NCI-H82 (cell line): ENCODE measurements around the gene LDB2.

ENCODE experiments used
- DNase-seq: peaks from one replicate; lab custom pipeline; 2025; lab: John Stamatoyannopoulos, UW

The LDB2 gene

DNA sequence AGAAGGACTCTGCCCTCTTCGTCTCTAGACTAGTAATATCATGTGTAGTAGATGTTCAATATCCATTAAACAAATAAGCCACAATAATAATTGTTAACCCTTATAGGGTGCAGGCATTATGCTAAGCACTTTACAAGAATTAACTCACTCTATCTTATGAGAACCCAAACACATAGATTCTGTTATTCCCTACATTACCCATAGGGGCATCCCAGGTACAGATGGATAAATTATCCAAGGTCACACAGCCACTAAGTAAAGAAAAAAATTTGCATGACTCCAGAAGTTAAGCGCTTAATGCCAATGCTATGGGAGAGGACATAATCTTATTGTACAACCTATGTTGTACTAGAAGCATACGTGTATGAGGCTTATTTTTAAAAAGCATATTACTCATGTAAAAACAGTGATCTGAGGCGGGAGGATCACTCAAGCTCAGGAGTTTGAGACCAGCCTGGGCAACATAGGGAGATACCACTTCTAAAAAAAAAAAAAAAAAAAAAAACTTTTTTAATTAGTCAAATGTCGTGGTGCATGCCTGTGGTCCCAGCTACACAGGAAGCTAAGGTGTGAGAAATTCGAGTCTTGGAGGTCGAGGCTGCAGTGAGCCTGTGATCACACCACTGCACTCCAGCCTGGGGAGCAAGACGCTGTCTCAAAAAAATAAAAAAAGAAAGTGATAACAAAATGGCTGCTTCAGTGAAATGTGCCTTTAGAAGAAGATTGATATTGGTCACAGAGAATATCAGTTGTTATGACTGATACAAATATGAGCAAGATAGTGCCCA is 13.6 kb downstream of the LDB2 start:
- peak; percentile 2 for DNase-seq

DNA sequence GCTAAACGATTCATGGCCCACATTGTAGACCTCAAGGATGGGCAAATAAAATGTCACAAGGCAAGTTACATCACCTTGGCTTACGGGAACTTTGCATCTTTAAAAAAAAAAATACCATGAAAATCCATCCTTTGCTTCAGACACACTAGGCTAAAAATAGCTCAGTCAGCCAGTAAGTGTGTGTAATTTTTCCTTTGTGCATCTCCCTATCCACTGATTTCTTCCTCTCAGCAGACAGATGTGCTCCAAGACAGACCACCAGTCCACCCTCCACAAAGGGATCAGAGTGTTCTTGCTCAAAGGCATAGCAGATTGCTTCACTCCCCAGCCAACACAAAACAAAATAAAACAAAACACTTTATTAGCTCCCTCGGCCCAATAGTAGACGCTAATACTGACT is 14.6 kb downstream of the LDB2 start:
- no peak for DNase-seq

DNA sequence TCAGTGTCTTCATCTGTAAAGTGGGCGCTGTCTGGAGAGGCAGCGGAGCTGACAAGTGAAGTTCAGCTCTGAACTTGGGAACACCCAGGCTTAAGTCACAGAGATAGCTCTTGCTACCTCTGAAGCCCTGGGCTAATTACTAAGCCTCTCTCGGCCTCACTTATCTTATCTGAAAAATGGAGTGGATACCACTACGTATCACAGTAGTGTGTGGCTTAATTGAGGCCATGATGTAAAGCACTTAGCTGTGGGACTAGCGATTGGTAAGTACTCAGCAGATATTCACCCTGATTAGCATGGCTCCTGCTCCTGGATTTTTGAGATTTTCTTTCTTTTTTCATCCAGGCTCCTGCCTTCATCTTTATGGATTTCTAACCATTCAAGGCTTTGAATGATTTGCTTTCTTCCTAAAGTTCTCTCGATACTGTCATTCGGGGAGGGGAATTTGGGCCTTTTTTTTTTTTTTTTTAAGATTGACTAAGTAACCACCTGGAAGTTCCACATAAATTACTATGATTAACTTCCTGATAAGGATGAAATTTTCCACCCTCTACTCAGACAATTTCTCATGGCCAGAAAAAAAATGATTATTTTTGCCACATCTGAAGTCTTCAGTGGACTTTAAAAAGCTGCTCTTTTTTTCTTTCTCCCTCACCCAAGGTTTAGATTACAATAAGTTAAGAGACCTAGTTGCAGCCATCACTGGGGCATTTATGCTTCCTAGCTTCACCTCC is 17.1 kb downstream of the LDB2 start:
- DNase-seq, result no peak

DNA sequence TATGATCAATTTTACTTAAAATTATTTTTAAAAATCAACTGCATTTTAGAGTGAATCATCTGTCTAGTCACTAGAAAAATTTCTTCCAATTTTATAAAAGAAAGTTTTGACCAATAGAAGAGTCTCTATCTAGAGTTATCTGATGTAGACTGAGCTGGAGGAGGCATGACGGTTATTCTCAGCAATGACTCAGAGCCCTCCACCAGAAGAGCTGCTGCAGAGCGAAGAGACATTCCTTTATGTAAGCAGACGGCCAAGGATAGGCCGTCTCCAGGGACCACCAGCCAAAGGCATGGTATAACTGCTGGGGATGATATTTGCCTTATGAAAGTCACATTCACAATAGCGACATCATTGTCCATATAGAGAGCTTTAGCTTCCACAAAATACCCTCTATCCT is 23.0 kb downstream of the LDB2 start:
- DNase-seq, result no peak

DNA sequence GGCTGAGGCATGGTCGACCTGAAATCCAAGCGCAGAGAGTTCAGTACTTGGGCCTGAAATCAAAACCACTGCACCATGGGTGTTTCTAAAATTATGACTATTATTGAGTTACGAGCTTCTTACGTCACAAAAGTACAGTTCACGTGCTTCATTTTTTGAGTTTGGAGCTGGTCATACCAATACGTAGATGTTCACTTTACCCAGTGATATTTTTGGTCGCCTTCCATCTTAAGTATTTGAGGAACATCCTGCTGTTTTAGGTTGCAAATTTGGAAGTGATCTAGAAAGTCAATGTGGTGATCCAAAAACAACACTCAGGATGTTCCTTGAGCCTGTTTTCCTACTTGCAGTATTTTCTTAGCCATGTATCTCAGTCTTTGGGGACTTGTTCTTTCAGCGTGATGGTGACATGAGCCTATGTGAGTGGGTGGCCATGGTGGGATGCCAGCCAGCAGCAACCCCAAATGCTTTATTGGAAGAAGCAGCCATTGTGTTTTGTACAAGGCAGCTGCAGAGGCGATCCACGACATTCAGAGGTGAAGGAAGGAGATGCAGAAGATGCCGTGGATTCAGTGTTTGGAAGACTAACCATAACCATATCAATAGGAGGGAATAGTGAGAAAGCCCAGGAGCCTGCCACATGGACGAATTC is 28.7 kb downstream of the LDB2 start:
- no peak for DNase-seq

DNA sequence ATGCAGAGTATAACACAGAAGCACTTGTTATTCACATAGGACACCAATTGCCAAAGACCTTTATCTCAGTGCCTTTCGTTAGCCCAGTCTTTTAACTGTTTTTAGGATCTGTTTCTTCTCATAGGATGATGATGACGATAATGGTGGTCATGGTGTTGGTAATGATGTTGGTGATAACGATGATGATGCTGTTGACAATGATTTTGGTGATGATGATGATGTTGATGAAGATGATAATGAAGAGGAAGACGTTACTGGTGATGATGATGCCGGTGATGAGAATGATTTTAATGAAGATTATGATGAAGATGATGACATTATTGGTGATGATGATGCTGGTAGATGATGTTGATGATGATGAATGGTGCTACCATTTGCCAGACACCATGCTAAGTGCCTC is 29.8 kb downstream of the LDB2 start:
- DNase-seq, result no peak

DNA sequence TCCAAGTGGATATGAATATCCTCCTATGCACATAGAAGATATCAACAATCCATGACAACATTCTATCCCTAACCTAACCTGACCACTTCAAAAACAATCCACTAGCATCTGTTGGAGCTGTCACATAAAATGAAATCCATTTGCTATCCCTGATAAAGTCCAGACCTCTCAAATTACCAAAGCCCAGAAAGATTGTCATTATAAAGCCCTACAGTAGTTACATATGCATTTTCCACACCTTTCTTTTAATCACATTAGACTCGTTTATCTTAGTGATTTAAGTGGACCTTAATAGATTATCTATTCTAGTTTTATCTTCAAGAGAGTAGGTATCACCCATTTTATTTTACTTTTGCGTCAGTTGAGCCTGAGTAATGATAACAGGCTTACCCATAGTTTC is 30.6 kb downstream of the LDB2 start:
- DNase-seq, result no peak

DNA sequence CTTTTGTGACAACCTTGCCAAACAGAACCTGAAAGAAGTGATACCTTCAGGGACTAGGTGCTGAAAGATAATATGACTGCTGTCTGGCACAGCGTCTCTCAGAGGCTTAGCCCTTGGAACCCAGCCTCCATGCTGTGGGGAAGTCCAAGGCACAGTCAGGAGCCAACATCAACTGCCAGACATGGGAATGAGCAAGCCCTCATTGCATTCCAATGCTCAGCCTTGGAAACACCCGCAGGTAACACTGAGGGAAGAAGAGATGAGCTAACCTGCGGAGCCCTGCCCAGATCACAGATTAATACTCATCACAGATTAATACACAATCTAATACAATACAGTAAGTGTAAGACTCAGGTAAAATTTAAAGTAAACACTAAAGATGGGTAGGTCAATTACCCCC is 31.5 kb downstream of the LDB2 start:
- DNase-seq, result no peak

DNA sequence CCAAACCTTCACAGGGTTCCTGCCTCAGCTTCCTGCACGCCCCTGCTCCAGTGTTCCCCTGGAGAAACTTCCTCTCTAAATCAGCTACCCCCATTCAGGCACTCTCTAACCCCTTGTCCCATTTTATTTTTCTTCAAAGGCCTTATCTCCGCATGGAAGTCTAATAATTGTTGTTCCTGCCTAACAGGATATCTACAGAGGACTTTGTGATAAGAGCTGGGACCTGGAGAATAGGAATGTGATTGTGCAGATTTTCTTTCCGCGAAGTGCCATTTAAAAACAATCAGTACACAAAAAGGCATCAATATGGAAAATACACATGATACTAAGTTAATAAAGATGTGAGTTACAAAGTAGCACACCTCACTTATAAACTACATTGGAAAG is 32.6 kb downstream of the LDB2 start:
- no peak for DNase-seq

DNA sequence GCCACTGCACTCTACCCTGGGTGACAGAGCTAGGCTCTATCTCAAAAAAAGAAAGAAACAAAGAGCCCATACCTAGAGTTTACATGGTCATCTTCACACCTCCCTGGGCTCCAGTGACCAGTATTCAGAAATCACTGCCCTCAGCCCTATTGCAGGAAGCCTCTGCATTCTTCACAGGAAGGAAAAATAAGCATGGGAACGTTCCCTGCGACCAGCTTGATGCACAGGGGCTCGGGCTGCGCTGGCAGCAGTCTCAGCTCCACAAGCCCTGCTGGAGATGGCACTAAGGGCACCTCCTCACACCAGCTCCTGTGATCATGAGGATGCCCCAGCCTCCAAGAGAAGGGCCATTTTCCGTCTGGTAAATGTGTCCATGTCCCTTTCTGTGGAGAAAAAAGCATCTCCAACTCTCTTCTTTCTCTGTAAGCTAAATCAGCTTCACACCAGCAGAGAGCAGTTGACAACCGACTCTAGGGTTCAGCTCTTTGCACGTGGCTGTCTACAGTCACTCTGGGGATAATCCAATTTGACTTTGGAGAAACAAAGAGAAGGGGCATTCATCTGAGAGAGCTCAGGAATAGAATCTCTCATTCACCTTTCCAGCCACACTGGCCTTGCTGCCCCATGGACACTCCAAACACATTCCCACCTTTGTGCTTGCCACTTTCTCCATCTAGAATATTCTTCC is 33.1 kb downstream of the LDB2 start:
- DNase-seq, result no peak

DNA sequence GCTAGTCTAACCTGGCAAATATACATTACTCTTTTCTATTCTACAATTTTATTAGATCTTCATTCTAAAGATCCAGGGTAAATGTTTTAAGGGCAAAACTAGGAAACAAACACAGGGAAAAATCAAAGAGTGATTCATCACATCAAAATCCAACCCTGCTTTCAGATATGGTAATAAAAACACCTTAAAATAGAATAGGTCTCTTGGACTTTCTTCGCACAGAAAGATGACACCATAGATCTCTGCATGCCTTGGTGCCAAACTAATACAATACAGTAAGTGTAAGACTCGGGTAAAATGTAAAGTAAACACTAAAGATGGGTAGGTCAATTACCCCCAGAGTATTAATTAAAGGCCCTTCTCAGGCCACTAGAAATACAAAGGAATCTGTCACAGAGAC is 34.2 kb downstream of the LDB2 start:
- no peak for DNase-seq

DNA sequence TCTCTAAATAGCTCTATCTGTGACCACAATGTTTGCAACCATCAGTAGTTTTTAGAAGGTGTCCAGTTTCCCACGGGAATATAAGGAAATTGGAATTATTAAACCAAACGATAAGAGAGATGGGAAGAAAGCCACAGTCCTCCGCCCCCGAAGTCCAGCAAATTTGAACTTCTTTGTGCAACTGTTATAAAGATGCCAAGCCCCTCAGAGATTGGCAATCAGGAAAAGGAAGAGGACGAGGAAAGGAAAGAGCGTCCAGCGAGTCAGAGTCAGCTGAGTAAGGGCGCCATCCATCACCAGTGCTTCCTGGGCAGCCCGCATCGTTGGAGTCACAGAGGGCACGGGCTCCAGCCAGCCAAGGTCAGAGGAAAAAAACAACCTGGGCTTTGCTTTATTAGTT is 35.7 kb downstream of the LDB2 start:
- DNase-seq, result no peak

DNA sequence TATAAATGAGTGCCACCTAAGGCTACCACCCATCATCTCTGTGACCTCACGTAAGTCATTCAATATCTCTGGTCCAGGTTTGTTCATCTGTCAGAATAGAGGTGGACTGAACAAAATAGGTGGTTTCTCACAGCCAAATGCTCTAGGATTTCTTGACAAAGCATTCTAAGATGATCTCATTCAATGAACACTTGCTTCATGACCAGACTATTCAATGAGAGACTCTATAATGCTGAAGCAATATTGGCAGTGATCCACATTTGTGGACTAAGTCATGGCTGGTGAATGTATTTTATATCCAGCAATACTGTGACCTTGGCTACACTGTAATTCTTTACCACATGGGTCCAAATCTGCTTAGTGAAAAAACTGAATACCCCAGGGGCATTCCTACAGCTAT is 37.9 kb downstream of the LDB2 start:
- DNase-seq, result no peak

DNA sequence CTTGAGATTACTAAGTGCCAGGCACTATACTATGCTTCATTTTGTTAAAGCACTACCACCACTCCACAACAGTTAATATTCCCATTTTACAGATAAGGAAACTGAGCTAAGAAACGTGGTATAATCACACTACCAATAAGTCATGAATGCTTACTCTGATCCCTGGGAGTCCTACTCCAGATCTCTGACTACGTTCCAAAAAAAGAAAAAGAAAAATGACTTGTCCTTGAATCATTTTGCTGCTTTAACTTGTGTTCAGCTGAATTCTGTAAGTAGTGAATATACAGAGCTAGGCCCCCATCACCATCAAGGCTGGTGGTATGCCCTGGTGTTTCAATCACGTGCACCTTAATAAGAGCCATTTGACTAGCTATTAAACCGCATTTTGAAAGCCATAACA is 39.4 kb downstream of the LDB2 start:
- DNase-seq, result no peak

DNA sequence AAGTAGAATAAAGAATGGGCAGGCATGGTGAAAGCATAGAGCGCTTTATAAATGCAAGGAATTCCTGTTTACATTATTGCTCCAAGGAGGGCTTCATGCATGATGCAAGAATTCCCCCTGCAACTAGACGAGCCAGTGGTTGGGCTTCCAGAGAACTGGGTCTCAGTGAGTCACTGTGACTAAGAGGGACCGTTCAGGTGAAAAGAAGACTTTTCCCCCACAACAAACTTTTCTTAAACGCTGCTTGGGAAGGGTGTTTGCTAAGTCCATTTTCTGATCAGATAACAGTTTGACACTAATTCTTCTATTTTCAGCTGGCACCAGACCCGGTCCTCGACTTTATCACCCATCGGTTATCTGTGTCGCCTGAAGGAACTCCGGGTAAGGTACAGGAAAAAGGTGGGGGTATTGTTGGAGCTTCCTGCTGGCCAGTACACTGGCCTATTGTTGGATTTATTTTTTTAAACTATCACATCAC is 40.1 kb downstream of the LDB2 start:
- no peak for DNase-seq

DNA sequence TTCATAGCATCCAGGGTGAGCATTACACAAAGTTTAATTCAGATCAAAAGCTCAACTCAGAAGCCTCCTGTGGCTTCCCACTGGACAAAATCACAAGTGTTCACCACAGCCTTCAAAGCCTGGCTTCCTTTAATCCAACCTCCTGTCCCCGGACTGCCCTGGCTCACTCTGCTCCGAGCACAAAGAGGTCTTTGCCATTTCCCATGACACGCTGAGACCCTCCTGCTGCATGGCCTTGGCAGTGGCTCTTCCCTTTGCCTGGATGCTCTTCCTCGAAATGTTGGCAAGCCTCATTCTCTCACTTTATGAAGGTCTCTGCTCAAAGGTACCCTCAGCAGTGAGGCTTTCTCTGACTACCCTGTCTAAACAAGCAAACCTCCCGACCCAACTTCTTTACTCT is 41.0 kb downstream of the LDB2 start:
- DNase-seq, result no peak

DNA sequence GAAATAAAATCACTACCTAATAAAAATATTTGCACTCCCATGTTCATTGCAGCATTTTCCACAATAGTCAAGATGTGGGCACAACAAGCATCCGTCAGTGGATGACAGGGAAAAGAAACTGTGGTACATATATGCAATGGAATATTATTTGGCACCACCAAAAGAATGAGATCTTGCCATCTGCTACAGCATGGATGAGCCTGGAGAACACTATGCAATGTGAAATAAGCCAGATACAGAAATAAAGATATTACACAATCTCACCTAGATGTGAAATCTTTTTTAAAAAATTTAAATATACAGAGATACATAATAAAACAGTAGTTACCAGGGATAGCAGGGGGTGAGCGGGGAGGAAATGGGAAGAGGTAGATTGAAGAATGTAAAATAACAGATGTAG is 44.8 kb downstream of the LDB2 start:
- DNase-seq, result no peak

DNA sequence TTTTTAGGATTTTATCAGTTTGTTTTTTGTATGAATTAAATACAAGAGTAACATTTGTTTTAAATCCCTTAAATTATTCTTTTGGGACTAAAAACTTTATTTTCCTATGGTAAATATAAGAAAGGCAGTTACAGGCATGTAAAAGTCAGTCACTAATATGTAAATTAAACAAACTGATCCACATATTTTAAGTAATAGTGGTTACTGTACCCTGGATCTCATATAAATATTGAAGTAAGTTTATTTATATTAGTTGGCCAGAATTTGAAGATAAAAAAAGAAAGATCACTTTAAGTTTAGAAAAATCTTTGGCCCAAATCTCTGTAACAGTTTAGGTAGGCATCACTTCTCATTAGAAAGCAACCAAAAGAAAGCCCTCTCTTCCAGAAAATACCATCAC is 45.8 kb downstream of the LDB2 start:
- no peak for DNase-seq

DNA sequence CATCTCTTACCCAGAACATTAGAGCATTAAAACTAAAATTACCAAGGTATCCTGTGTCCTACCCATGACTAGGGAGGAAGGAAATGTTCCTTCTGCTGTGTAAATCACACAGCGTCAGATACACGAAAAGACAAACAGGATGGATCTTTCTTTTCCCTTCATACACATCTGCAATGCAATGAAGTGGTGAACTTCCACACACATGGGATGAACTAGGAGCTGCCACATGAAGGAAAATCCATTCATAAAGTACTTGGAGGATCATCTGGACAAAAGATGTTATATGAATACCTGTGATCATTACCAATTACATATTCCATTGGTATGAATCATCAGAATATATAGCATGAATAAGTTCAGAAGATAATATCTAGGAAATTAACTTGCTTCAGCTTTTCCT is 46.2 kb downstream of the LDB2 start:
- DNase-seq, result no peak

DNA sequence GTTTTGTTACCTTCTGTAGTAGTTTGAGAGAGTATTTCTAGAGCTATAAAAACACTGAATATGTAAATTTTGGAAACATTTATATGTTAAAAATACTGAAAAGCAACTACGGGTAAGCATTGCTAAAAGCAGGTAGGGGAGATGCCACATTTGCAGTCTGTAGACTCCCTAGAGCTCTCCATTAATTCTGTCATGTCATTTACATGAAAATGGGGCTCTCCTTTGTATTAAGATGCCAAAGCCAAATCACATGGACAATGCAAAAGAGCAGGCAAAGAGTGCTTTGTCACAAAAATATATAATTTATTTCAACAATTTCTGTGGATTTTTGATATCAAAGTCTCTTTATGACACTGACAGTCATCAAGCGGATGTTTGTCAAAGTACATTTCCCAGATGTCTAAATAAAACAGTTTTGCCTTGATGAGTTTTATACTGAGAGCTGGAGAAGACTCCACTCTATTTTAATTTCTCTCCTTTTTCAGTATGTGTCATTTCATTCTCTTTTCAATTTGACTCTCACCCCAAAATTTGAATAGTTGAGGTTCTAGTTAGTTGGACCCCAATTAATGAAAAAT is 51.8 kb downstream of the LDB2 start:
- no peak for DNase-seq

DNA sequence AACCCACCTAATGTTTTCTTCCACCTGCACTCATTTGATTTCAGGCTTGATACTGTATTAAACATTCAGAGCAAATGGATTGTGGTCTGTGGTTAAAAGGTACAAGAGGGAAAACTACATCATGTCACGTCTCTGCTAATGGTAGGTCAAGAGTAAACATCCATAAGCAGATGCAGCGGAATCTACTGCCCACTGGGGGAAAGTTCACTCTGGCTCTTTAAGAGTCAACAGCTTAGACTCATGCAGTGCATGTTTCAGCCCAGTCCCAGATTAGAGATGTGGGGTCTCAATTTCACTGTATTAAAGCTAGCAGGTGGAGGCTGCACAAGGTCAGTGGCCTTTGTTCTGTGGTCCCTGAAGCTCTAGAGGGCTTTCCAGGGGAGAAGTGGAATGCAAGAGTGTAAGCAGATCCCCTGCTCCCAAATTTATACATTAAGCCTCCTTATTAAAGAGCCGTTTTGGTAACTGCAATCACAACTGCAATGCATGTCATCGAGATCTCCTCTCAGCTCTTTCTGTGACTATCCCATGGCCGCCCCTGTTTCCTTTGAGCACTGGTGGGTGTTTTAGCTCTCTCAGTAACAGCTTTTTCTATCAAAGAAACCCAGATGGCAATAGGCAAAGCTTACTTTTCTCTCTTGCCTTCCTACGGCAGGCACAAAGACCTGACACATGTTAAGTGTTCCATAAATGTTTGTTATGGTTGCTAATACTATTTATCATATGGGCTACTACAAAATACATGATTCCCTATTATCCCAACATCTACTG is 53.4 kb downstream of the LDB2 start:
- DNase-seq, result no peak
